ENCODE results near the gene PERM1. TPM values are rescaled to one million over a fixed set of nuclear protein-coding genes. Genes with fewer than 3 reads are reported as not detected.
"Not testable (repeated sequence)": the region's sequence is repeated elsewhere in the genome, so short reads cannot be mapped to it uniquely, and the experiment has no call there.

The PERM1 gene
- total RNA-seq, 1 donor = not detected

- TF ChIP-seq CTCF (IDR thresholded peaks at IDR 0.05; ENCODE audit: insufficient read depth, low read length) = no peak
- peak; percentile 27 for DNase-seq (ENCODE audit: low read depth)
- H3K4me3 ChIP-seq (ENCODE audit: low read depth, low read length) = no peak overlapping the region
These were observed 16.8 kb upstream of the PERM1 start for GRCh38 chr1:998745-998994.

GRCh38 chr1:997993-998744, 16.3 kb upstream of the PERM1 start:
- no peak overlapping the region for H3K4me3 ChIP-seq (ENCODE audit: low read depth, low read length)
- DNase-seq (ENCODE audit: low read depth) = no peak
- no peak for TF ChIP-seq CTCF (IDR thresholded peaks at IDR 0.05; ENCODE audit: insufficient read depth, low read length)

GRCh38 chr1:997713-997992, 15.8 kb upstream of the PERM1 start:
- no peak for DNase-seq (ENCODE audit: low read depth)
- H3K4me3 ChIP-seq (ENCODE audit: low read depth, low read length) = no peak overlapping the region
- TF ChIP-seq CTCF (IDR thresholded peaks at IDR 0.05; ENCODE audit: insufficient read depth, low read length) = no peak

GRCh38 chr1:996851-997712, 15.2 kb upstream of the PERM1 start:
- DNase-seq (ENCODE audit: low read depth) = no peak
- TF ChIP-seq CTCF (IDR thresholded peaks at IDR 0.05; ENCODE audit: insufficient read depth, low read length) = no peak
- H3K4me3 ChIP-seq (ENCODE audit: low read depth, low read length) = no peak overlapping the region

GRCh38 chr1:995665-996633, 14.1 kb upstream of the PERM1 start:
- no peak for DNase-seq (ENCODE audit: low read depth)
- TF ChIP-seq CTCF (IDR thresholded peaks at IDR 0.05; ENCODE audit: insufficient read depth, low read length) = no peak
- no peak overlapping the region for H3K4me3 ChIP-seq (ENCODE audit: low read depth, low read length)

GRCh38 chr1:994546-994945, 12.7 kb upstream of the PERM1 start:
- H3K4me3 ChIP-seq (ENCODE audit: low read depth, low read length); DNase-seq (ENCODE audit: low read depth): not testable (repeated sequence)
